OCI-LY3 (cell line): ENCODE data around the gene TMEM258.
A peak's percentile ranks its signal among the peaks of the same experiment; 100 is the strongest.

ENCODE experiments used
- H2AFZ ChIP-seq: fragments of 200-600, 300-600 bp; shearing (Covaris generic); 2 replicates; pipeline ENCODE4 v1.6.0; 2014; ENCODE audit warnings: antibody characterized with exemption, low read depth, low read length
- H3K27ac ChIP-seq: fragments of 200-600, 300-600 bp; sonication (generic); 2 replicates; pipeline ENCODE4 v1.5.1; 2014; ENCODE audit warnings: mild to moderate bottlenecking, low read length, moderate library complexity, mixed read lengths
- H3K27me3 ChIP-seq: fragments of 200-600, 300-600 bp; sonication (generic); 2 replicates; pipeline ENCODE4 v1.6.1; 2014; ENCODE audit warnings: low read depth, low read length, mixed read lengths
- H3K36me3 ChIP-seq: fragments of 200-600, 300-600 bp; sonication (generic); replicated peaks from 2 replicates; pipeline ENCODE3; 2014; ENCODE audit warnings: low read depth, low read length, mixed read lengths
- H3K4me1 ChIP-seq: fragments of 300-600, 200-600 bp; sonication (generic); 2 replicates; pipeline ENCODE4 v1.6.1; 2014; ENCODE audit warnings: low read length, mixed read lengths
- H3K4me2 ChIP-seq: fragments of 200-600, 300-600 bp; sonication (generic); 2 replicates; pipeline ENCODE4 v1.6.1; 2014; ENCODE audit warnings: low read length, mixed read lengths
- H3K4me3 ChIP-seq: fragments of 300-600, 200-600 bp; sonication (generic); 2 replicates; pipeline ENCODE4 v1.5.1; 2014; ENCODE audit warnings: antibody characterized with exemption, mild to moderate bottlenecking, low read length, moderate library complexity
- H3K79me2 ChIP-seq: fragments of 300-600, 200-600 bp; shearing (Covaris generic); 2 replicates; pipeline ENCODE4 v1.6.1; 2014; ENCODE audit warnings: mild to moderate bottlenecking, low read length, mixed read lengths
- H3K9ac ChIP-seq: fragments of 300-600, 200-600 bp; shearing (Covaris generic); 2 replicates; pipeline ENCODE4 v1.6.0; 2014; ENCODE audit warnings: mild to moderate bottlenecking, low read length, moderate library complexity
- H3K9me3 ChIP-seq: fragments of 200-600, 300-600 bp; shearing (Covaris generic); 2 replicates; pipeline ENCODE4 v1.6.1; 2014; ENCODE audit warnings: low read length, mixed read lengths; ENCODE audit not compliant: insufficient read depth
- H4K20me1 ChIP-seq: fragments of 200-600, 300-600 bp; sonication (generic); 2 replicates; pipeline ENCODE4 v1.6.1; 2016; ENCODE audit warnings: low read length, mixed read lengths; ENCODE audit not compliant: insufficient read depth
- CTCF ChIP-seq: fragments of 200-600, 300-600 bp; sonication (generic); IDR thresholded peaks from 2 replicates; pipeline ENCODE4 v1.5.1; 2014; ENCODE audit warnings: antibody characterized with exemption, low read length, low read depth
- EZH2phosphoT487 ChIP-seq: fragments of 200-600 bp; shearing (Covaris generic); IDR thresholded peaks from 2 replicates; pipeline ENCODE4 v1.6.1; 2018; ENCODE audit warnings: antibody characterized with exemption, mixed run types, low read depth

The TMEM258 gene

DNA sequence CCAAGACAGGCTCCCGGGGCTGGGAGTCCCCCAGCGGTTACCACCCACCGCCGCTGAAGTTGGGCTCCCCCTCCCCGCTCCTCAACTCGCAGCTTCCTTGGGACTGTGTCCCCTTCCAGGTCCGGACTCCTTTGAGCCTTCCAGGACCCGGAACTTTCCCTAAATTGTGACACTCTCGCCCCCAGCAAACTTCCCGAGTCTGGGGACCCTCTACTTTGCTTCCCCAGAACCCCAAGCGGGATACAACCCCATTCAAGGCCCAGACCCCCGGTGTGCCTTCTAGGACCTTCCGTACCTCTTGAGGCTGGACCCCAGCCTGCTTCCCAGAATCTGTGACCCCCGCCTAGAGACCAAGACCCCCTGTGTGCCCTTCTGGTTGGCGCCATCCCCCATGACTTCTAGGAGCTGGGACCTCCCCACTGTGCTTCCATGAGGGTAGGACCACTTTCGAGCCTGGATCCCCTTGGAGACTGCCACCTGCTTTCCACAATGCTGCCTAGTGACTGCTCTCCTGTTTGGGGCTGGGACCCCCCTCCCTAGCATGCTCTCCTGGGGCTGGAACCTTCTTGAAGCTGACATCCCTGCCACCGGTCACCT is 39.4 kb downstream of the TMEM258 start:
- no peak overlapping the region for H2AFZ ChIP-seq
- H3K27ac ChIP-seq = no peak overlapping the region
- no peaks in the 10 kb centered on the region for H4K20me1 ChIP-seq
- no peaks in the 10 kb centered on the region for H3K4me1 ChIP-seq
- TF ChIP-seq CTCF (no peak), EZH2phosphoT487 (no peak)
- no peaks in the 10 kb centered on the region for H3K79me2 ChIP-seq
- no peak overlapping the region for H3K4me3 ChIP-seq
- no peaks in the 10 kb centered on the region for H3K9me3 ChIP-seq
- no peaks in the 10 kb centered on the region for H3K36me3 ChIP-seq
- H3K27me3 ChIP-seq = no peaks in the 10 kb centered on the region; the same call in 1 of the 2 replicates
- H3K4me2 ChIP-seq = no peak overlapping the region
- no peak overlapping the region for H3K9ac ChIP-seq

GRCh38 chr11:61752117-61752924 is 40.1 kb downstream of the TMEM258 start, which contains the start of gene MYRF:
TSS of gene MYRF (plus strand) at chr11:61752636. CDS start at chr11:61752745, 109 bp downstream.
- TF ChIP-seq CTCF (peak; percentile 9; the same call in 1 of the 2 replicates), EZH2phosphoT487 (no peak)
- Histone ChIP-seq H3K4me1 (no peaks in the 10 kb centered on the region), H3K36me3 (no peaks in the 10 kb centered on the region), H3K9ac (no peak within 1 kb of the TSS), H3K9me3 (no peaks in the 10 kb centered on the region), H3K79me2 (no peaks in the 10 kb centered on the region), H3K4me2 (no peak within 1 kb of the TSS), H3K27ac (no peak within 1 kb of the TSS), H3K4me3 (no peak within 1 kb of the TSS), H2AFZ (no peak within 1 kb of the TSS), H3K27me3 (no peaks in the 10 kb centered on the region; the same call in 1 of the 2 replicates), H4K20me1 (no peaks in the 10 kb centered on the region)

DNA sequence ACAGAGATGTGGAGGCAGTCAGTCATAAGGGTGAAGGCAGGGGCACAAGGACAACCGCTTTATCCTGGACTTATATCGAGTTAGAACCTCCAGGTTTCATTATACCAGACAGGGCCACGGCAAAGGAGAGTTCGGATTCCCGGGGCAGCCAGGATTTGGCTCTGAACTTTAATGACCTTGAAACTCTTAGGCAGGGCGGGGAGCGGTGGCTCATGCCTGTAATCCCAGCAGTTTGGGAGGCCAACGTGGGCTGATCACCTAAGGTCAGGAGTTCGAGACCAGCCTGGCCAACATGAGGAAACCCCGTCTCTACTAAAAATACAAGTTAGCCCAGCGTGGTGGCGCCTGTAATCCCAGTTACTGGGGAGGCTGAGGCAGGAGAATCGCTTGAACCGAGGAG is 41.0 kb downstream of the TMEM258 start:
- Histone ChIP-seq H3K4me3 (no peak overlapping the region), H3K4me2 (no peak overlapping the region), H3K27me3 (no peaks in the 10 kb centered on the region; the same call in 1 of the 2 replicates), H3K4me1 (no peaks in the 10 kb centered on the region), H3K79me2 (no peaks in the 10 kb centered on the region), H2AFZ (no peak overlapping the region), H3K9ac (no peak overlapping the region), H3K9me3 (no peaks in the 10 kb centered on the region), H3K27ac (no peak overlapping the region), H4K20me1 (no peaks in the 10 kb centered on the region), H3K36me3 (no peaks in the 10 kb centered on the region)
- TF ChIP-seq EZH2phosphoT487 (no peak), CTCF (no peak)

- H4K20me1 ChIP-seq = no peaks in the 10 kb centered on the region
- no peak for TF ChIP-seq CTCF
- TF ChIP-seq EZH2phosphoT487 = no peak
- H3K4me3 ChIP-seq = no peak overlapping the region
- no peaks in the 10 kb centered on the region for H3K9me3 ChIP-seq
- no peak overlapping the region for H3K9ac ChIP-seq
- no peaks in the 10 kb centered on the region; the same call in 1 of the 2 replicates for H3K27me3 ChIP-seq
- no peak overlapping the region for H3K27ac ChIP-seq
- no peak overlapping the region for H2AFZ ChIP-seq
- H3K4me2 ChIP-seq = no peak overlapping the region
- H3K79me2 ChIP-seq = no peaks in the 10 kb centered on the region
- no peaks in the 10 kb centered on the region for H3K36me3 ChIP-seq
- H3K4me1 ChIP-seq = no peaks in the 10 kb centered on the region
Measured at GRCh38 chr11:61750631-61751273, 41.6 kb downstream of the TMEM258 start.
